HG03520 (cell line): Measurements from ENCODE around the gene INS.

Experiments used
- ATAC-seq: cut with Tn5 transposase; IDR thresholded peaks from one replicate; pipeline ENCODE4 v1.9.1; 2021; ENCODE audit warnings: mild to moderate bottlenecking, moderate library complexity; ENCODE audit not compliant: unreplicated experiment

INS gene

DNA sequence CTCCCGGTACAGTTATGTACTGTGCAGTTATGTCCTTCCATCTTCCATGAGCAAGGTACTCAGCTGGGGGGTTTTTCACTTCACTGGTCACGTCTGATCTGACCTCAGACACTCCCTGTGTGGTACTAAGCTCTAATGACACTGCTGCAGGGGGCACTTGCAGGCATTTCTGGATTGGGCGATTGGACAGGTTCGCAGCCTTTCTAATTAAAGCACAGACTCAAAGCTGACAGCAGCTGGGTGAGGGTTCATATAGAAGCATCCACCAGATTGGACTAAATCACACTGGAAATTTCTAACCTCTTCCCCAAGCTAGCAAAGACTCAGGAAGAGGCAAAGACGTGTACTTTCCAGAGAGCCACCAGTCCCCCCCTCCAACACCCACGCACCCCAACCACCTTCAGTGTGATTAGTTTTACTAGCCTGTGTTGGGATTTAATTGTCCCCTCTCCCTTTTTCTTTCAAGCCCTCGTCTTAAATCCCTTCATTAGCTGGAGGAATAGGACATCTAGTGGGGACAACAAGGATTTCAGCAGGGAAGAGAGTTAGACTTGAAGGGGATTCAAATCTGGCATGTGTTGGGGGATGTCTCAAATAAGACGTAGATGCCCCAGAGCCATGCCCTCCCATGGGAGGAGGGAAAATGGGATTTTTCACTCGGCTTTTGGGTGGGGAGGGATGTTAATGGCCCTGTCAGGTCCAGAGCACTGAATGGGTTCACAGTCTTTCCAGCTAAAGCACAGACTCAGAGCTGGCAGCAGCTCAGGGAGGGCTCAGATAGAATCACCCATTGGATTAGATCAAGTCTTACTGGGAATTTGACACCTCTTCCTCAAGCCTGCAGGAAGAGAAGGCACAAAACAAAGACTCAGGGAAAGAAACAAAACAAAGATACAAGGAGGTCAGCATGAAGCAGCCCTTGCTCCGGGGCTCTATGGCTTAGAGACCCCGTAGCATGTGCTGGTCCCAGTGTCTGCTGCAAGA, 10.9 kb downstream of the INS start:
- ATAC-seq = no peak

- ATAC-seq = no peak
These were observed 11.5 kb downstream of the INS start for GRCh38 chr11:2149460-2149859.

DNA sequence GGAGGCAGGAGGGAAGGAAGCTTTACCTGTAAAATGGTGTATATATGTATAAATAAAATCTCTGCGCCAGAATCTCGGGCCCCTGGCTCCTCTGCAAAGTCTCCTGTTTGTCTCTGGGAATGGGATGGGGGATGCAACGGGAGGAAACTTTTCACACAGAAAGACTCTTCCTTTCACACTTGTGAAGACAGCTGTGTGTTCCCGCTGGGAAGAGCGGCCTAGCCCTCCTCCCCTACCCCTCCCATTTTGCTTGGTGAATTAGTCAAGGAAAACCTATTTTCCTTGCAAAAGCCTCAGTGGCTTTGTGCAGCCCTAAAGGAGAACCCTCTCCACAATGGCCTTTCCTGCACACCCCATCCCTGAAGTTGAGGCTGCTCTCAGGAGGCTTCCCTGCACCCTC, 12.4 kb downstream of the INS start:
- no peak for ATAC-seq

DNA sequence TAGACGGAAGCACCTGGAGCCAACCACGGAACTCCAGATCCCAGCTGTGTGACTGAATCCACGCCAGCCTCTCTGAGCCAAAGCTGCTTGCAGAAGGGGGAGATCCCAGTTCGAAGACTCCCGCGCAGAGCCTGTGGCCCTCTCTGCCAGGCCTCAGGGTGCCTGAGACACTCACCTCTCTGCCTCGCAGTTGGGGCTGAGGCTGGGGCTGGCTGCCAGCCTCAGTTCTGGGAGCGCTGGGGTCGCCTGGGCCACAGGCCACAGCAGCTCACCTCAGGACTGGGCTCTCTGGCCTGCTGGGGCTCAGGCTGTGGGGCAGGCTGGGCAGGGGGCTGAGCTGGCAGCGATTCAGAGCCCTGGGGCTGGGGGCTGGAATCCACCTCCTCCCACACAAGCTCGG, 13.6 kb downstream of the INS start:
- no peak for ATAC-seq

DNA sequence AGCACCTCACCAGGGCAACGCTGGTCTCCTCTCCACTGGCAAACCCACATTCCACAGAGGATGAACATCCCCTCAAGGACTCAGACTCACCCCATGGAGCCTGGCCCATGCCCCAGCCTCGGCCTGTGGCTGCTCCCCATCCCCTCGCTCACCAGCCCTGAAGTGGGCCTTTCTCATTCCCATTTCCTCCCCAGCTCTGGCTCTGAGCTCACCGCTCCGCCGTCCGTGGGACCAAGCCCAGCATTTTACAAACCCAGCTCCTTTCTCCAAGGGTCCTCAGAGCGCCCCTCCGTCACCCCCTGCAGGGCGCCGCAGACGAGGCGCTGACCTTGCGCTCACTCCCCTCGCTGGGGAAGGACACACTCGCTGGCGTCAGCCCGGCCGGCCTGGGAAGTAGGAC, 15.0 kb downstream of the INS start:
- no peak for ATAC-seq

DNA sequence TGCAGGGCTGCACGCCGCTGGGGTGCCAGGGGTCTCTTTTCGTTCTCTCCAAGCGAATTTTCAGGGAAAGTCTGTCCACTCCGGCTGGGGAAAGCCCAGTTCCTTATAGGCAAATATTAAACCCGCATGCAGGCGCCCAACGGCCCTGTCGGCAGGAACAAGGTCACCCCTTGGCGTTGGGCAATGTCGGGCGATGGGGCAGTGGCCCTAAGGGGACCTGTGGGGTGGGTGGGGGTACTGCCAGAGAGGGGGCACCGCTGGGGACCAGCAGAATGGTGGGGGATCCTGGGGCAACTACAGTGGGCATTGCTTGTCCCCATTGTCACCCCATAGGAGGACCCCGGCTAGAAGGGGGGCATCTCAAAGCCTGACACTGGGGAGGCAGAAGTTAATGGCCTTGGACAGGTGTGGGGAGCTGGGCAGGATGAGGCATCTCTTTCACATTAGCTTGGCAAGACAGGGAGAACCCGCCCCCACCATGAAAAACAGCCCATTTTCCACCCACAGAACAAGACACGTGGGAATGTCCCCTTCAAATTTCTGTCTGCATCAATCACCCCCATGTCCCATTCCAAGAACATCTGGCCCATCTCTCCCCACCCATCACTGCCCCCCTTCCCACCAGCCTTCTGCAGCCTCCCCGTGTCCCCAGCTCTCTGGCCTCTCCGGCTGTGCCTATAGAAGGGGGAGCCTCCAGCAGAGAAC, 16.3 kb downstream of the INS start:
- no peak for ATAC-seq

DNA sequence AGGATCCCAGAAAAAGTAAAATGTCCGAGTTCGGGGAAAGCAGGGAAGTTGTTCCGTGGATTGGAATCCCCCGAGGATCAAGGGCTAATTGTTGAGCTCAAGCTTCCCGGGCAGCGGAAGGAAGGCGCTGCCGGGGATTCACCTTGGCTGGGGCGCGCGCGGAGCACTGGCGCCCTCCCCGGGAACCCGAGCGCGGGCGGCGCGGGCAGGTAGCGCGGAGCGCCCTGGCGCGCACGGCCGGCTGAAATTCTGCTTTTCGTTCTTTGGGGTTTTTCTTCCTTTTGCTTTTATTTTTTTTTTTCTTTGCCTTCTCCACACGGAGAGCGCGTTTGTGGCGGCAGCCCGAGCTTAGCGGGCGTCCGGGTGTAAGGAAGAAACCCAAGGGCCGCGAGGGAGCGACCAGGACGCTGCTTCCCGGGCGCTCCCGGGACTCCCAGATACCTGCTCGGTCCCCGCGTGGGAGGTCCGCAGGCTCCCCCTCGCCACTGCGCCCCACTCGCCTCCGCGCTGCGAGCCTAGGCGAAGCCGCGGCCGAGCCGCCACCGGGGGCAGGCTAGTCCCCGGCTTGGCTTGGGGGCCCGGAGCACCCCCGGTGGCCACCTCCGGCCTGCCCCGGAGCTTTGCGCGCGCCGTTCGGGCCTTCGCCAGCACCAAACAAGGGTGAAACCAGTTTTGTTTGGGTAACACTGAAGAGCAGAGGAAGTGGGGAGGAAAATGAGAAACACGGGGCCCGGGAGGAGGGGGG, 17.0 kb downstream of the INS start:
- no peak for ATAC-seq

GRCh38 chr11:2143477-2143798, 17.6 kb downstream of the INS start:
- no peak for ATAC-seq

DNA sequence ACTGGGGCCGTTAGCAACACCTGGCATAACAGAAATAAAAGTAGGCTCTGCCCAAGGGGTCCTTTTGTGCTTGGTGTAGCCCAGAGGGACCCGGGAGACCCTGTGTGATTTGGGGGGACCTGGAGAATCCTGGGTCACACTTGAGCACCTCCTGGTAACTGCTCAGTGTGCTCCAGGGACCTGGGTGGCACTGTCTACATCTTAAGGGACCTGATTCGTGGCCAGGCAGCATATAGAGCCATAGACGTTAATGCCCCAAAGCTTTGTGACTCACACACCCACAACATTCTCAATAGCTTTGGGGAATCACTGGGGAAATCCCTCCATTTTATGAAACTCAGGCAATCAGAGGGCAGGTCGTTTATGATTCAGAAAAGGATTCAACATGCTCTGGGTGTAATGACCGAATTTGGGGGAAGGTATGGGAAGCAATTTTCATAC, 18.2 kb downstream of the INS start:
- ATAC-seq = no peak

DNA sequence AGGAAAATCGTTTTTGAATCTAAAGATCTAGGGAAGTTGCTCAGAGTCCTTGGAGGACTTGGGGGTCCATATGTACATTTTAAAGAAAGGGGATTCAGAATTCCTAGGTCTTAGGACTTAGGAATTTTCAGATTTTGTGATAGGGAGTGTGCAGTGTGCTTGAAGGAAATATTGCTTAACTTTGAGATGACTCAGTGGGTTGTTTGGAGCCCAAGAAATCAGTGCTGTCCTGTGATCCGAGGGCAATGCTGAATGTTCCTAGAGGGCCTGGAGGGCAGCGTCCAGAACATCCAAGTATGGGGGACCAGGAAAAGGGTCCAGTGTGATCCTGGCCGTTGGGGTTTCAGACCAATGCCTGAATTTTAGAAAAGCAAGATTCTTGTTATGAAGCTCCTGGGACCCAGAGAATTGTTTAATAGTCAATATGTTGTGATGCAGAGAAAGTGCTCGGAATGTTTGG, 18.7 kb downstream of the INS start:
- no peak for ATAC-seq

DNA sequence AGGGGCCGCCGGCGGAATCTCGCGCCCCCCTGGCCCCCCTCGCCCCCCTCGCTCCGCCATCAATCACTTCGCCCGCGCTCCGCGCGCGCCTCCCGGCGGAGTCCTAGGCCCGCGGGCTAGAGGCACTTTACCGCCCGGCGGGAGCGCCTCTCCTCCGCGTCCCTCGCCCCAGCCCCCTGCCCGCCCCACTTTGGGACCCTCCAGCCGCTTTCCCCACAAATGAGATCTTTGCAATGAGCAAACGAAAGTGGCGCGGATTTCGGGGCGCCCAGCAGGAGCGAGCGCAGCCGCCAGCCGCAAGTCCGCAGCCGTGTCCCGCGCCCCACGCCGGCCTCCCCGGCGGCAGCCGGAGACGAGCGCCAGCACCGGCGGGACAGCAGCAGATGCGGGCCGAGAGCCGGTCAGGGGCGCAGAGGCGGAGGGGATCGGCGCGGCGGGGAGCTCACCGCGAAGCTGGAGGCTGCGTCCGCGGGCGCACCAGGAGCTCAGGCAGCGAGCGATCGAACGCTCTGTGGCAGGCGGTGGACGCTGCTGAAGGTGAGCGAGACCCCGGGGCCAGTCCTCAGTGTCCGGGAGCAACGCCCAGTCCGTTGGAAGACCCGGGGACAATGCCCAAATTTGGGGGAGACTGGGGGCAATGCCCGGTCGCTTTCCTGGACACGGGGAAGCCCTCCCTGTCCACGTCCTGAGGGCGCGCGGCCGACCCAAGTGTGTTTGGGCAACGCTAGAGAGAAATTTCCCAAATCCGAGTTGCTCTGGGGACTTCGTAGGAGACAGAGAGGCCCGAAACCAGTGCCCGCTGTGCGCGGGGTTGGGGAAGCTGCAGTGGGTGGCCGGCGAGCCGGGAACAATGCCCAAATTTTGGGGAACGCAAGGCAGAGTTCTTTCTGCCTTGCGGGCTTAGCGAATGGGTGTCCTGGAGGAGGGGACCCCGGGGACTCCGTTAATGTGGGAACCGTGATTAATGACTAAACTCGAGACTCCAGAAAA, 20.3 kb downstream of the INS start:
- no peak for ATAC-seq

DNA sequence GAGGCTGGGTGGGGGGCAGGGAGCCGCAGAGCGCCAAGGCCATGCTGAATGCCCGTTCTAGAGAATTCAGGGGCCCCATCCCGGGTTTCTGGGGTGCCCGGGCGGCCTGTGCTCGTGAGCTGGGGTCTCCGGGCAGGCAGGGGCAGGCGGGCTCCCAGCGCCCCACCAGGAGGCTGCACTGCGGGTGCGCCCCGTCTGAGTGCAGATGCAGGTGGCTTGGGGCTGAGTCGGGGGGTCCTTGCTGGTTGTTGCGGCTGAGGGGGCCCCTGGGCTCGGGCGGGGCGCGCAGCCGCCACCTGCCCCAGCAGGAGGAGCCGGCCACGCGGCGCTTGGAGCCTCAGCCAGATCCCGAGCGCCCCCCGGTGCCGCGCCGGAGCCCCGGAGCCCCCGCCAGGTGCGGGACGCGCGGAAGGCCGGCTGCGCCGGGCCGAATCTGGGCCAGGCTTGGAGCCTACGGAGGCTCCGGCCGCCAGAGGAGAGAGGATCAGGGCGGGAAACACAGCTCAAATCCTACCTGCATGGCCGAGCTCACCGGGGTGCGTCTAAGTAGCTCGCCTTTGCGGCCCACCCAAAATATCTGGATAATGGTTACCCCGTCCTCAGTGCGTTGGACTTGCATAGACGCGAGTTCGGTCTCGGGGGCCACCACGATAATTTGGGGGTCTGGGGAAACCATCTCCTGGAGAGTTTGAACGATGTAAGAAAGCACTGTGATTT, 21.2 kb downstream of the INS start:
- ATAC-seq = no peak

DNA sequence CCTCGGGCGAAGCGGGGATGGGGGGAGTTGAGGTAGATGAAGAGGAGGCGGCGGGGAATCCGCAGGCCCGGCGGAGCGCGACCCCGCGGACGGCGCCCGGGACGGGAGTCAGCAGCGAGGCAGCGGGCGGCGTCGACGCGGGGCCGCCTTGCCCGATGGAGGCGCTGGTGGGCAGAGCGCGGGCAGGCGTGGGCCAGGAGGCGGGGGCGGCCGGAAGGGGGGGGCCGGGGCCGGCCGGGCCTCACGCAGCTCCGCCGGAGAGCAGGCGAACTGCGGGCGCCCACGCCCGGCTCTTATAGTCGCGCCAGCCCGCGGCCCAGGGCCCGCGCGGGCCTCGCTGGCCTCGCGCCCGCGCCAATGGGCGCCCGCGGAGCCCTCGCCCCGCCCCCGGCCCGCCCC, 21.9 kb downstream of the INS start, which contains the start of gene IGF2:
TSS of gene IGF2 (minus strand) at position 267 of the 399 bp plus-strand sequence. CDS start 3,866 bp downstream, outside the sequence.
- ATAC-seq = no peak

- no peak for ATAC-seq
These were observed 22.4 kb downstream of the INS start for GRCh38 chr11:2138431-2139122.

GRCh38 chr11:2138068-2138430, 23.0 kb downstream of the INS start:
- ATAC-seq = no peak

DNA sequence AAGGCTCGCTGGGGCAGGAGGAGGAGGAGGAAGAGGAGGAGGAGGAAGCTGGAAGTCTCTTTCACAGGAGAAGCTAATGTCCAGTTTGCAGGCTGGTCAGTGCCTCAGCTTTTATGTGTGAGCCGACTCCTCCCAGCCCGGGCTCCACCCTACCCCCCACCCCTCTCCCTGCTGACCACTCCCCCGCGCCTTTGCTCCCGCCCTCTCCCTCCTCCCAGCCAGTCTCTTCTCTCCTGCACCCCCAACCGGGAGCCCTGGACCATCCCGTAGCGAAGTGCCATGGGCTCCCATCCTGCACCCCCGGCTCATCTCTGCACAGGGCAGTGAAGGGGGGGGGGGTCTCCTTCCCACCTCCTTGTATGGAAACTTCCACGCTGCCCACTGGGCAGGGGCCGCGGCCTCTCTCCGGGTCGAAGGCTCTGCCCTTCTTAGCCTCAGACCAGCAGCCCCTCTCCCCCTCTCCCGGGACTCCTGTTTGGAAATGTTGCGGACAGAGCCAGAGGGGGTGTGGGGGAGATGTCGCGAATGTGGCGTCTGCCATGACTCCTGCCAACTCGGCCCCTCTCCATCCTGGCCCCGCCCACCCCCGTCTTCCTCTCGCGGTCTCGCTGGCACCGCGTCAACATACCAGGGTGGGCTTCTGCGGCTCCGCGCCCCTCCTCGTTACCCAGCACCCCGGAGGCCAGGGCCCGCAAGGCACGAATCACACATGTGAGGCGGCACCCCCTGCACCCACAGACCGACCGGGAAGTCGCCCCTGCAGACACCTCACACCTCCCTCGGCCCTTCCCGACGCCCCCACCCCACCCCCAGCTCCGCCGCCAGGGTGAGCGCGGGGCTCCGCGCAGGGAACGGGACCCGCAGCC, 23.6 kb downstream of the INS start:
- ATAC-seq = no peak

DNA sequence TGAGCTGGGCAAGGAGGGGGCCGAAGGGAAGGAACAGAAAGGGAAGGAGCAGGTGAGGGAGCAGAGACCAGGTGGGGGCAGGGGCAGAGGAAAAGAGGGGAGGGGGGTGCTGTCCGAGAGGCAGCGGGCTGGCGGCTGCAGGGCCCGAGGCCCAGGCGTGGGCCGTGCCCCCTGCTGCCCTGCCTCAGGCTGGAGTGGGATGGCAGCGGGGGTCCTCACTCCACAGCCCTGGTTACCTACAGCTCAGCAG, 24.1 kb downstream of the INS start:
- no peak for ATAC-seq

DNA sequence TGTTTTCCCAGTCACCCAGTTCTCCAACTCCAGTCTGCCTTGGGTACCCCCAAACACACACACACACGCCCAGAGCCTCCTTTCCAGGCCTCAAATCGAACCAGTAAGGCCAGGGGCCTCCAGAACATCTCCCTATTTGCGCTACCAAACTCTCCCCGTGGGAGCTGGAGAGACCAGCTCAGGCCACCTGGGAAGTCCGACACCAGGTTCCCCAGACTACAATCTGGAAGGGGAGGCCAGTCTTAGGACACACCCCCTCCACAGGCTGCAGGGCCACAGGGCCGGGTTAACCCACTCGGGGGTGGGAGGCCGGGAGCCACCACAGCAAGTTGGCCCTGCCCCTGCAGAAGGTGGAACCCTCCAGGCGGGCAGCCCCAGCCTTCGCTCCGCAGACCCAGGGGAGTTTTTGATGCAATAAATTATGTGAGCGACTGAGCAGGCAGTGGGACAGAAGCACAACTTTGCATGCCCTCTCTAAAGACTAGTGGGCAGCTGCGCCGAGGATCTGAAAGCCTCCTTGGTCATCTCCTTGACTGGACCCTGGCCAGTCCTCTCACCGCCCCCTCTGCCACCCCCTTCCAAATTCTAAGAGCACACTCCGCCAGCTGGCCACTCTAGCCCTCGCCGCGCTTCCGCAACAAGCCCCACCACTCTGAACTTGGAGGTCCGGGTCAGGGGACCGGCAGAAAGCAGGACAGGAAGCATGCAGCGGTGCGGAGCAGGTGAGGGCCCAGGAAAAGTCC, 24.6 kb downstream of the INS start:
- ATAC-seq = no peak
